Measurements from ENCODE around the gene GNAQ.
A peak's percentile ranks its signal among the peaks of the same experiment; 100 is the strongest.

GNAQ gene

GRCh38 chr9:78033870-78034269 is 2.3 kb upstream of the GNAQ start:
- no peak overlapping the region for H3K4me3 ChIP-seq (ENCODE audit: low read length)
- no peak for DNase-seq (ENCODE audit: low read depth, low spot score)

- peak overlapping the region; percentile 85 for H3K4me3 ChIP-seq (ENCODE audit: low read length)
- peak; percentile 84 for DNase-seq (ENCODE audit: low read depth, low spot score)
Observed at GRCh38 chr9:78032730-78033457, 1.3 kb upstream of the GNAQ start.

DNA sequence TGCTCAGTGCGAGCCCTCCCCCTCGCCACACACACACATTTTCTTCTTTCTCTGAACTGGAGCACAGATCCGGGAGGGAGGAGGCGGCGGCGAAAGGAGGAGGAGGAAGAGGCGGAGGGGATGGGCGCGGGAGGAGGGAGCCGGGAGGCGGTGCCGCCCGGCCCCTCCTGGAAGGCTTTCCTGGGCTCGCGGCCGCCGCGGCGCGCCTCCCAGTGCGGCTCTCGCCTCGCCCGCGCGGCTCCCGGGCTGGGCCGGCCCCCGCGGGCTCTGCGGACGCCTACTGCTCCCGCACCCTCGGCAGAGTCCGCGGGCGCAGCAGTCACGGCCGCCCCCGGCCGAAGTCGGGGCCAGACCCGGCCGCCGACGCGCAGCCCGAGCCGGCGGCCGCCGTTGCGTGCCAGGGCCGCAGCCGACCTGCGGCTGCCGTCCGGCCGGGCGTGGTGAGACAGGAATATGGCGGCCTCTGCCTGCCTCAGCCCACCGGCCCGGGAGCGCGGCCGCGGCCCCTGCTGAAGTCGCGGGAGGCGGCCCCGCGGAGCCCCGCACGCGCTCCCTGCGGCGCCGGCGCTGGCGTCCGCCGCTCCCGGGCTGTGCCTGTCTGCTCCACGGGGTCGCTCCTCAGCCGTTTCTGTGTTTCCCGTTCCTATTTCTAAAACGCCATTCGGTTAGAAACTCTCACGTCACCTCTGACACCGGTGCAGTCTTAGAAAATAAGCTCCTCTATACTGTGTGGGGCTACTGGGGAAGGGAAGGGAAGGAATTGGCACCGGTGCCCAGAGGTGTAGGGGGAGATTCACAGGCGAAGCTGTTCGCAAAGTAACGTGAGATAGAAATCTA is 500 bp upstream of the GNAQ start:
- DNase-seq (ENCODE audit: low read depth, low spot score) = peak; percentile 94
- H3K4me3 ChIP-seq (ENCODE audit: low read length) = peak overlapping the region; percentile 85

DNA sequence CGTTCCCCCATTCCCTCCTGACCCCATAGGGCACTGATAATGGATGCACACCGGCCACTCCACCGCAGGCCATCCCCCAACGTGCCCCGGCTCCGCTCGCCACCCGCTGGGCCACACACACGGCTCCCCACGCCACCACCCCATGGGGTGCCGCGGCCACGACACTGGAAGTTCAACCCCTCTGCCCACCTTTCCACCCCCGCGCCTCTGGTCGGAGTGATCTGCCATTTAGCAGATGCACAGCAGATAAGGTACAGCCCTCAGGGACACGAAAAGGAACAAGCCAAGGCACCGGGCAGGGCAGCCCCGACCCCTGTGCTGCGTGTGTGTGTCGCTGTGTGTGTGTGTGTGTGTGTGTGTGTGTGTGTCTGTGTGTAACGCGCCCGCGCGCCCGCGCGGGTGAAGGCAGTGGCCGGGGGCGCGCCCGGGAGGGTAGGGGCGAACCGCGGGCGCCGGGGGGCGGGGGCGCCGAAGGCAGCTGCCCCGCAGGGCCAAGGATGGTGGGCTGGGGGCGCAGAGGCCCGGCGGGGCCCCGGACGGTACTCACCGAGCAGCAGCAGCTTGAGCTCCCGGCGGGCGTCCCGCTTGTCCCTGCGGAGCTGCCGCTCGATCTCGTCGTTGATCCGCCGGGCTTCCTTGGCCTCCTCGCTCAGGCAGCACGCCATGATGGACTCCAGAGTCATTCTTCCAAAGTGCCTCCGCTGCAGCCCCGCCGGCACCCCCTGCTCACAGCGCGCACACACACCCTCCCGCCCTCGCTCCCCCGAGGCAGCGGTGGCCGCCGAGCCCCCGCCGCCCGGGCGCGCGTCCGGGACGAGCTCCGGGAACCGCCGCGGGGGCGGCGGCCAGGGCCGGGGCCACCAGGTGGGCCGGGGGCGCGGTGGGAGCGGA is 813 bp downstream of the GNAQ start:
- DNase-seq (ENCODE audit: low read depth, low spot score) = peak; percentile 57
- peak overlapping the region; percentile 92 for H3K4me3 ChIP-seq (ENCODE audit: low read length)

- peak overlapping the region; percentile 92 for H3K4me3 ChIP-seq (ENCODE audit: low read length)
- DNase-seq (ENCODE audit: low read depth, low spot score) = no peak
Observed at GRCh38 chr9:78030296-78030552, 1.4 kb downstream of the GNAQ start.

DNA sequence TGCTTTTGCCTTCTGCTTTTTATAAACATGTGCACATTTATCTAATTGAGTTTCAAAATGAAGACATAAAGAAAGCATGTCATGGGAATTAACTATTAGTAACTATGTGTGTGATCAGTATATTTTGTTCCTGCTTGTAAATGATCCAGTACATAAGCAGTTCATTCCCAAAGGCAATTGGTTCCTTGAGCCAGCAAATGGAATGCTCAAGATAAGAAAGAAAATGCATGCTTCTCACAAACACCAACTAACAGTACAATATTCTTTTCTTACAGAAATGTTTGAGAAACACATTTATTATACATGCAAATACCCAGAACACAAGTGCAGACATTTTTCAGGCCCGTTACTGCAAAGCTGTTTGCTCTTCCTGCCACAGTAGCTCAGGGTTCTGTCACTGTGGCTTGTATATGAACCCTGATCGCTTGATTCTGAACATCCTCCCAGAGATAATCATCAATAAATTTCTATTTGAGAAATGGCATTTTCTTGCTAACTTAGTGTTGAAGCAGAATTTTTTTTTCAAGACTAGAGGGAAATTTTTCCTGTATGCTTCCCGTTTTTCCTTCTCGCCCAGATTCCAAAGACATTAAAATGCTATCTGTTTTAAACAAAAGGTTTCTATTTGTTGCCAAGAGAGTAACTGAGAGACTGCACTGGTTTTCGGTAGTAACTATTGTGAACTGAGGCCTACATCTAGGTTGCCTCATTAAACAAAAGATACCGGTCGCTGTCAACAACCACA is 1.9 kb downstream of the GNAQ start:
- peak overlapping the region; percentile 92 for H3K4me3 ChIP-seq (ENCODE audit: low read length)
- DNase-seq (ENCODE audit: low read depth, low spot score) = peak; percentile 63

DNA sequence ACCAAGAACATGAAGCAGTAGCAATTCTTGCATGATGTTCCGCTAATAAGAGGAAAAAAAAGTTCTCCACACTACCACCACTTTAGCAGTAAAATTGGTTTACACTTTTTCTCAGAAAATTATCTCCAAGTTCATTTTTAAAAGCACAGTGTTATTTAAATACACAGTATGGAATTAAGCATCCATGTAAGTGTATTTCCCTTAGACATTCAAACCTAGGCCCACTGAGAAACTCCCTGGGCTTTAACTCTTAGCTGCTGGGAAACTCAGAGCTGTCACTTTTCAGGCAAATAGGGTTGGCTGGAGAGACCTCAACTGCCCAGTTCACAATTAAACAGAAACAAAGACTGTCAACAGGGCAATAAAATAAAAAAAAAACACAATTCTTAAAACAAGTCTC is 2.7 kb downstream of the GNAQ start:
- no peak for DNase-seq (ENCODE audit: low read depth, low spot score)
- peak overlapping the region; percentile 92 for H3K4me3 ChIP-seq (ENCODE audit: low read length)

- no peak overlapping the region for H3K4me3 ChIP-seq (ENCODE audit: low read length)
- DNase-seq (ENCODE audit: low read depth, low spot score) = no peak
Observed at GRCh38 chr9:78026947-78027346, 4.7 kb downstream of the GNAQ start.

- DNase-seq (ENCODE audit: low read depth, low spot score) = no peak
- H3K4me3 ChIP-seq (ENCODE audit: low read length) = no peak overlapping the region
Observed at GRCh38 chr9:78026416-78026815, 5.2 kb downstream of the GNAQ start.

DNA sequence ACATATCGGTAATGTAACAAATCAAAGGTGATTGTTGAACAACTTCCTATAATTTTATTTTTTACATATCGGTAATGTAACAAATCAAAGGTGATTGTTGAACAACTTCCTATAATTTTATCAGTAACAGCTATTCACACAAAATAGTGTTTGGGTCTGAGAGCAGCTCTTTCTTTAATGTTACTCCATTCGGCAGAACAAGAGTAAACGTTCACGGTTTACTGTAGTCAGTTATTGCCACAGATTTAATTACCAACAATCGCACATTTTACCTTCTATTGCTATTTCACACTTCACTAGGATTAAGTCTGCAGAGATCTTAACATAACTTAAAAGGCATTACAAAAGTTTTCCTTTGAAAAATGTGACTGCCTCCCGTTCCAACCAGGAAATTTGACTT is 6.4 kb downstream of the GNAQ start:
- H3K4me3 ChIP-seq (ENCODE audit: low read length) = no peak overlapping the region
- no peak for DNase-seq (ENCODE audit: low read depth, low spot score)

GRCh38 chr9:78023003-78023741 is 8.4 kb downstream of the GNAQ start:
- H3K4me3 ChIP-seq (ENCODE audit: low read length) = no peak overlapping the region
- DNase-seq (ENCODE audit: low read depth, low spot score) = no peak

GRCh38 chr9:78021697-78022096 is 9.9 kb downstream of the GNAQ start:
- H3K4me3 ChIP-seq (ENCODE audit: low read length) = no peak overlapping the region
- no peak for DNase-seq (ENCODE audit: low read depth, low spot score)

- H3K4me3 ChIP-seq (ENCODE audit: low read length) = no peak overlapping the region
- DNase-seq (ENCODE audit: low read depth, low spot score) = no peak
Observed at GRCh38 chr9:78017190-78017693, 14.4 kb downstream of the GNAQ start.

DNA sequence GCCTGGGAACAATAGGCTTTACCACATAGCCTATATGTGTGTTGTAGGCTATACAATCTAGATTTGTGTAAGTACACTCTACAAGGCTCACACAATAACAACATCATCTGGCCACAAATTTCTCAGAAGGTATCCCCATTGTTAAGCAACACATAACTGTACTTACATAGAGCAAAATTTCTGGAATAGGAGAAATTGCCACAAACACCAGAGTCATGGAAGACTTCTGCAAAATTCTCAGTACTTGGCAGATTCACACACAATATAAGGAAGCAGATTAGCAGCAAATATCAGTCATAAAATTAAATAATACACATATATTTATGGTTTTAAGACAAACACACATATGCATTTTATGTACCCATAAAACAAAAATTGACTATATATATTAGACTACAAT is 16.4 kb downstream of the GNAQ start:
- no peak for DNase-seq (ENCODE audit: low read depth, low spot score)
- H3K4me3 ChIP-seq (ENCODE audit: low read length) = no peak overlapping the region

GRCh38 chr9:78014776-78015175 is 16.8 kb downstream of the GNAQ start:
- no peak overlapping the region for H3K4me3 ChIP-seq (ENCODE audit: low read length)
- no peak for DNase-seq (ENCODE audit: low read depth, low spot score)

DNA sequence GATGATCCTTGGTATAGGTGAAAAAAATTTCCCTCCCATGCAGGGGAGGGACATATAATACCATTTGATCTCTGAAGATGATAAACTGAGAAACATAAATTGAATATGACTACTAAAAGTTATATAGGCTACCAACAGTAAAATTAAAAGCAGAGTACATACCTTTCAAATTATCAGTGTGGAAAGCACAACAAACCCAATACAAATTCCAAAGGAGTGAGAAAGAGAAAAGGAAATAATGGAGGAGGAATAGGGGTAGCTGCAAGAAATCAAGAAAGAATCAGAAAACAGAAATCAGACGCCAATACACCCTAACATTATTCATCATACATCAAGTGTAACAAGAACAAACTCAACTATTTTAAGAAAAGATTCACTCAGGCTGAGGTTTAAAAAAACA is 17.7 kb downstream of the GNAQ start:
- H3K4me3 ChIP-seq (ENCODE audit: low read length) = no peak overlapping the region
- no peak for DNase-seq (ENCODE audit: low read depth, low spot score)

GRCh38 chr9:78011049-78011448 is 20.6 kb downstream of the GNAQ start:
- 0 out of 2 replicates have a peak overlapping the region, but pooled peaks have one; percentile 8 for H3K4me3 ChIP-seq (ENCODE audit: low read length)
- no peak for DNase-seq (ENCODE audit: low read depth, low spot score)

DNA sequence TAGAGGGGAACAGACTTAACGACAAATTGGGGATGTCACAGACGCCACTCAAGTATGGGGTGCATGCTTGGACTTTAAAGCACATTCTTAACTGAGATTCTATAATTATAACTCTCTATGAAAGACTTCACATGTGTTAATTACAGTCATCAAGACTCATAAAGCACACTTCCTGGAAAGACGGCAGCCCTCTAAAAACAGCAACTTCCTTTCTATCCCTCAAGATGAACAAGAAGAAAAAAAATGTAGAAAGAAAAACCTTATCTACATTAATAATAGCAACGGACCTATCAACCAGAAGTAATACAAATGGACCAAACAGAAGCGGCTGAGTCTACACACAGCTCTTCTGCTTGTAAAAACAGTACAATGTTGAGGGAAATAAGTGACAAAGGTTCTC is 21.2 kb downstream of the GNAQ start:
- H3K4me3 ChIP-seq (ENCODE audit: low read length) = peak overlapping the region; percentile 18
- DNase-seq (ENCODE audit: low read depth, low spot score) = no peak

Data from Jurkat, Clone E6-1 (cell line).